Dedifferentiated amniotic fluid mesenchymal stem cell (primary cell): ENCODE data around the gene PLEKHF1.

Experiments
- DNase-seq: peaks from one replicate; pipeline ENCODE4 v3.0.0-alpha.2; 2016; ENCODE audit errors: extremely low spot score

The PLEKHF1 gene

GRCh38 chr19:29678484-29679106 lies 13.3 kb downstream of the PLEKHF1 start:
- DNase-seq: no peak

- no peak for DNase-seq
Observed at GRCh38 chr19:29679598-29680210, 14.4 kb downstream of the PLEKHF1 start.

GRCh38 chr19:29680447-29680846 lies 15.2 kb downstream of the PLEKHF1 start:
- DNase-seq: no peak

- no peak for DNase-seq
Observed at GRCh38 chr19:29680937-29681336, 15.7 kb downstream of the PLEKHF1 start.

GRCh38 chr19:29681422-29682235 lies 16.4 kb downstream of the PLEKHF1 start:
- no peak for DNase-seq

GRCh38 chr19:29682236-29682895 lies 17.1 kb downstream of the PLEKHF1 start:
- no peak for DNase-seq

GRCh38 chr19:29683009-29683408 lies 17.7 kb downstream of the PLEKHF1 start:
- DNase-seq: no peak

- no peak for DNase-seq
Observed at GRCh38 chr19:29685326-29685725, 20.1 kb downstream of the PLEKHF1 start.

- no peak for DNase-seq
Observed at GRCh38 chr19:29686285-29686805, 21.1 kb downstream of the PLEKHF1 start.

GRCh38 chr19:29687244-29687896 lies 22.1 kb downstream of the PLEKHF1 start:
- peak; percentile 99 for DNase-seq

GRCh38 chr19:29687897-29688728 lies 22.9 kb downstream of the PLEKHF1 start:
- peak; percentile 21 for DNase-seq

GRCh38 chr19:29690842-29691241 lies 25.6 kb downstream of the PLEKHF1 start:
- DNase-seq: no peak

GRCh38 chr19:29694161-29694560 lies 28.9 kb downstream of the PLEKHF1 start:
- DNase-seq: no peak

- DNase-seq: peak; percentile 33
Observed at GRCh38 chr19:29694669-29695627, 29.7 kb downstream of the PLEKHF1 start.

- no peak for DNase-seq
Observed at GRCh38 chr19:29695765-29696564, 30.7 kb downstream of the PLEKHF1 start.

GRCh38 chr19:29696565-29696846 lies 31.2 kb downstream of the PLEKHF1 start:
- DNase-seq: no peak

GRCh38 chr19:29697523-29698261 lies 32.4 kb downstream of the PLEKHF1 start:
- no peak for DNase-seq

GRCh38 chr19:29699861-29700260 lies 34.6 kb downstream of the PLEKHF1 start:
- DNase-seq: no peak
